HepG2 (cell line): ENCODE results near the gene CDC42EP4. TPM values are rescaled to one million over a fixed set of nuclear protein-coding genes. Genes with fewer than 3 reads are reported as not detected.

Experiments used
- CTCF ChIP-seq: sonication (generic); formaldehyde crosslinking; IDR thresholded peaks from 2 replicates; pipeline ENCODE4 v1.5.0; 2020; ENCODE audit warnings: mild to moderate bottlenecking, missing genetic modification reagents, moderate library complexity
- ETV5 ChIP-seq: IDR thresholded peaks from 2 replicates; pipeline ENCODE4 v1.6.1; 2018; ENCODE audit warnings: missing biosample characterization, missing genetic modification reagents, inconsistent platforms, borderline replicate concordance
- HMGXB4 ChIP-seq, 2 experiments: sonication (generic) in 1 of 2; formaldehyde crosslinking in 1 of 2; IDR thresholded peaks; 2 replicates each; pipeline versions ENCODE4 v1.4.0 to v1.6.1; 2018 to 2020; ENCODE audit warnings: missing genetic modification reagents in 2 of 2, borderline replicate concordance in 1 of 2, low read depth in 1 of 2, mild to moderate bottlenecking in 1 of 2, missing biosample characterization in 1 of 2
- RBM39 ChIP-seq: fragments of 200-400 bp; formaldehyde crosslinking; IDR thresholded peaks from one replicate; pipeline ENCODE4 v1.6.1; 2018; ENCODE audit warnings: antibody characterized with exemption, mild to moderate bottlenecking, low read depth, low read length; ENCODE audit not compliant: poor library complexity, severe bottlenecking
- ZNF589 ChIP-seq: sonication (generic); formaldehyde crosslinking; conservative IDR thresholded peaks from 2 replicates; pipeline ENCODE4 v1.8.0; 2022; ENCODE audit warnings: mild to moderate bottlenecking, moderate library complexity, missing genetic modification reagents
- ZNF839 ChIP-seq: sonication (generic); formaldehyde crosslinking; IDR thresholded peaks from 2 replicates; pipeline ENCODE4 v1.4.0; 2020; ENCODE audit warnings: missing genetic modification reagents, mild to moderate bottlenecking, borderline replicate concordance
- polyA plus RNA-seq, 8 experiments: library from polyadenylated mRNA; depleted of rRNA in 3 of 8; stranded (reverse) in 7 of 8; unstranded in 1 of 8; fragments of >200 nt; fragmentation: Illumina TruSeq in 4 of 8; extraction: Trizol in 4 of 8; gene quantifications; 2 replicates each; pipeline versions ENCODE4 v1.2.1 to v1.2.3, GENCODE V29; 2011 to 2016; ENCODE audit warnings: low read depth in 4 of 8, missing spikeins in 1 of 8, mixed read lengths in 1 of 8; ENCODE audit not compliant: insufficient read depth in 1 of 8
- total RNA-seq, 5 experiments: library from RNA; depleted of rRNA; stranded (reverse); fragments of >200 nt; fragmentation: Illumina TruSeq; extraction: Trizol; gene quantifications; 2 replicates each; pipeline ENCODE4 v1.2.3, GENCODE V29; 2016; ENCODE audit warnings: low read depth in 1 of 5

CDC42EP4 gene
- total and polyA plus RNA-seq, 2 of the 13 experiments (the other 11 are each of a cell fraction or from before 2014, with no cell fraction given), result 19.0 to 54.0 TPM

DNA sequence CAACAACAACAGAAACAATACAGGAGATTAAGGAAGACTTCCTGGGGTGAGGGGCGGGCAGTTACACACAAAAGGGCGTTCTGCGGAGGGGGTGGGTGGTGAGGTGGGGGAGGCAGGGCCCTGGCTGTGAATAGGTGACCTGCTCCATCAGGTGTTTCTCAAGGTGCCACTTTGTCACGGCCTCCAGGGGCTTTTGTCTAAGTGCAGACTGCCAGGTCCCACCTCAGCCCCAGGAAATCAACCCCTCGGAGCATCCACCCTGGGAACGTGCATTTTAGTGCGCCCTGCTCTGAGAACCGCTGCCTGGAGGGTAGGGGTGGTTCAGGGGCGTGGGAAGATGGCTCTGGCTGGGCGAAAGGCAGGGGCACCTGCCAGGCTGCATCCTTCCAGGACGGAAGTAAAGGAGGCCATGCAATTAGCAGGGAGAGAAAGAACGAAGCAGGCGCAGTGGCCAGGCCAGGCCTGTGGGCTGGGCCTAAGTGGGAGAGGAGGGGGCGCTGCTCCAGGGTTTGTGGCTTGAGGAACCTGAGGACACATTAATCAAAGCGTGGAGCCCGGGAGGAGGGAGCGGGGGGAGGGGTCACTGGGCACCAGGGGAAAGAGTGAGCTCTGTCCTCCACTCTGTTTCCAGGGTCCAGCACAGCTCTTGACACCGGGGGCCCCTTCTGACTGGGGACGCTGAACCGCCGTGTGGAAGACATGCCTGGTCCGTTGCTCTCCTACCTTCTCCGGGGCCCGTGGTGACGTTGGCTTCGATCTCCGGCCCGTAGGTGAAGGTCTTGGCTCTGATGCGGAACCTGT, 49.4 kb upstream of the CDC42EP4 start (continued):
- TF ChIP-seq ZNF589 (no peak), ZNF839 (CRISPR knock-in tag) (peak; percentile 80; the same call in 1 of the 2 replicates), ETV5 (no peak), RBM39 (peak; percentile 25), CTCF (peak; percentile 28; the same call in 1 of the 2 replicates), HMGXB4 (CRISPR knock-in tag; IDR thresholded peaks at IDR 0.05; ENCODE audit: borderline replicate concordance in 1 of 2, low read depth in 1 of 2) (0 out of 4 replicates have a peak, but pooled peaks of 1 of the 2 experiments have one; percentile 37)
- TF ChIP-seq, all 625 proteins: peak for 12
